HFF-Myc (cell line): ENCODE results near the gene ARHGEF35.
"Not testable (repeated sequence)": the region's sequence is repeated elsewhere in the genome, so short reads cannot be mapped to it uniquely, and the experiment has no call there.

Experiments
- DNase-seq: peaks from one replicate; pipeline ENCODE4 v3.0.0-alpha.2; 2011; ENCODE audit warnings: low read depth; ENCODE audit errors: extremely low read depth
- H3K4me3 ChIP-seq: replicated peaks from 2 replicates; pipeline ENCODE4 v1.5.1; 2011; ENCODE audit warnings: low read depth, mild to moderate bottlenecking, control low read depth, low read length

Gene ARHGEF35

DNA sequence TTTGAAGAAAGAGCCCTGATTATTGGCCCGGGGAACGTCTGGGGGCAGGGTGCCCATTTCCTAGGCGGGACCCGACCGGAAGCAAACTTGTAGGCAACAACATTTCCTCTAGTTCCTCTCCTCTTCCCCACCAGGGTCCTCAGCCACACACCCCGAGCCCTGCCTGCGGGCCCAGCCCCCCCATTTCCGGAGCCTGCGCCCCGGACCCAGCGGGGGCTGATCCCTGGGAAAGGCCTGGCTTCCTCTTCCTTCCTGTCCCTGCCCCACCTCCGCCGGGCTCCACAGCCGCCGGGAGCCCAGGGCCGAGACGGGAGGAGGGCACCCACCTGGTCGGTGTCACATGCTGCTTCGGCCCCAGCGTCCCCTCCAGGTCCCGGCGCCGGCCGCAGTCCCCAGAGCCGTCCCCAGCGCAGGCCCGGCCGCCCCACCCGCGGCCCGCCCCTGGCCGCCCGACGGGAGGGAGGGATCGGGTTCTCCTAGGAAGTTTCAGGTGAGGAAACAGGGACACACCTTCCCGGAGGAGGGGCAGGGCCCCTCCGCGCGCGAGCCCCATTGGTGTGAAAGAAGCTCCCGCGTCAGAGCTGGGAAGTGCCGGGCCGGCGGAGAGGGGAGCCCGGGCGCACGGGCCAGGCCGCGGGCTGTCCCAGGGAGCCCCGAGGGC lies at the start of gene ARHGEF35:
TSS of gene ARHGEF35 (minus strand) at position 622 of the 661 bp plus-strand sequence. CDS start 7,450 bp downstream, outside the sequence.
- DNase-seq, H3K4me3 ChIP-seq: not testable (repeated sequence)

DNA sequence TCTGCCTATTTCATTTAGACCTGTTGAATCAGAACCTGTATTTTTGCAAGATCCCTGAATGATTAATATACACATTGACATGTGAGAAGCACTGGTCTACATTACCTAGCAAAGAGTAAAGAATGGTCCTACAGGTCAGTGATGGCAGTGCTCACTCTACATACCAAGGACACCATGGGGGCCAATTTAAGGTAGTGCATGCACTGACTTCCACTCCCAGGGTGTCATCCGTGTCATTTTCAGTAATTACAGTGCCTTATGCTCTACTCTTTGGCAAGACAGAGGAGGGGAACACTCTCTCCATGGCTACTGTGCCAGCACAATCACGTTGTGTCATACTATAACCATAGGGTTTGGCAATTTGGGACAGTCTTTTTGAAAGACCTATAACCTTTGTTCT lies 49.7 kb upstream of the ARHGEF35 start:
- DNase-seq, H3K4me3 ChIP-seq: not testable (repeated sequence)

DNA sequence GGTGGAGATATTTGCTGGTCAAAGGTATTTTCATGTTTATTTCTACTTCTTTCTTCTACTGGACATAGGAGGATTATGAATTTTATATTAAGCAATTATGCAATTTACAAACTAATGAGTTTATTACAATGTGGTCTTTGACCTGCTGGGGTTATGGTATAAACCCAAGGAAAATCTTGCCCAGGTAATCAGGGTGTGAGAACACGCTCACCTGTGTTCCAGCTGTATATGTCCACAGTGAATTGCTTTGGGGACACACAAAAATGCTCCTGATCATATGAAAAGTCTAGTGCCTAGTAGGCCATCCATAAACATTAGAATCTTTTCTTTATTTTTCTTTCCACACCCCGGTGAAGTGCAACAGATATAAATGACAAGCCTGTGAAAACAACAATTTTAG lies 43.7 kb upstream of the ARHGEF35 start, which contains the start of gene OR2A42:
TSS of gene OR2A42 (minus strand) at position 241 of the 400 bp plus-strand sequence. CDS start 6,762 bp downstream, outside the sequence.
- H3K4me3 ChIP-seq, DNase-seq: not testable (repeated sequence)

DNA sequence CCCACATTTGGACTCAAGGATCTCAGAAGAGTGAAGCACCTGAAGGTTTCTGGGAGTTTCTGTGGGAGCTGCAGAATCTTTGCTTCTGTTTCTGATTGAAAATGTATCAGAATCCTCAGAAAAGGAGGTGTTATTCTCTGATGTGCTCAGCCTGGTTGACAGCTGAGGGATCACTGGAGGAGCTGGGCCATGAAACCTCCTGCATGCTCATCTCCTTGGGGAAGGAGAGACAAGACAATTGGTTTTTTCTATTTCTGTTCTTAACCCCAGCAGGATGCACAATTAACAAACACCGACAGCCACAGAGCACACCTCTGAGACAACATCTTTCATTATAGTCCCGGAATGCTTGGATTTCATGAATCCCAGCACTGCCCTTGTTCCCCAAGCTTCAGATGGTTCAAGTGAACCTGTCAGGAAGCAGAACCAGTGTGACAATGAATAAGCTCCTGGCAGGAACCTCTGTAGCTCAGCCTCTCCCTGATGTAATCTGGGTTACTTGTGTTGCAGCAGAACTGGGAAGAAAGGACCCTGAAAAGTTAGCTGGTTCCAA lies 43.0 kb upstream of the ARHGEF35 start:
- H3K4me3 ChIP-seq, DNase-seq: not testable (repeated sequence)

DNA sequence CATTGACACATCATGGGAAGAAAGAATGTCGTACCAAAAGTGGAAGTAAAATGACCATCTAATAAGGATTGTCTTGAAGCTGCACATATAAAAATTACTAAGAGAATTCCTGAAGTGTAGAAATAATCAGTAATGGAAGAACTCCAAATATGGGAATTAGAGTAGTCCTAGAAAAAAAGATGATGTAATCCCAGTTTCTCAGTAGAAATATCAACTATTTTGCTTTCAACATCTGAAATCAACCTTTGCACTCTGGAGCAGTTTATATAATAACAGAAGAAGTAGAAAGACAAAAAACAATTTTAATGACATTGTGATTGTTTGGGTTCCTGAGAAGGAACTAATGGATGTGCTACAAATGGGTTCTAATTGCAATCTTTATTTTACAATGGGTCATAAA lies 37.4 kb upstream of the ARHGEF35 start:
- not testable (repeated sequence) for H3K4me3 ChIP-seq, DNase-seq

DNA sequence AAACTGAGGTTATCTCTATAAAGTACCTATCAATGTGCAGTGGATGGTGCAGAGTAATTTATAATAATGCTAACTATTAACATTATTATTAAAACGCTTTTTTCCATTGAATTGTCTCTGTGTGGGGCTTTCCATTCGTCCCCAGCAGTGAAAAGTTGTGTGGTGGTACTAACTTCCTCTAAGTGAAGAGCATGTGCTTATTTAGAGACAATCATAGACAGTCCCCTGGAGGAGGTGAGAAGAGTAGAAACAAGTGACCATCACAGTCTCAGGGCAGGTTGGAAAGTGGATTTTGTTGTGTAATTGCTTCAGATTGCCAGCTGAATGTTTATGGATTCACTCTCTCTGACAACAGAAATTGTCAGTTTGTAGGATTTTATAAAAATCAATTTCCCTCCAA lies 35.4 kb upstream of the ARHGEF35 start:
- H3K4me3 ChIP-seq, DNase-seq: not testable (repeated sequence)

DNA sequence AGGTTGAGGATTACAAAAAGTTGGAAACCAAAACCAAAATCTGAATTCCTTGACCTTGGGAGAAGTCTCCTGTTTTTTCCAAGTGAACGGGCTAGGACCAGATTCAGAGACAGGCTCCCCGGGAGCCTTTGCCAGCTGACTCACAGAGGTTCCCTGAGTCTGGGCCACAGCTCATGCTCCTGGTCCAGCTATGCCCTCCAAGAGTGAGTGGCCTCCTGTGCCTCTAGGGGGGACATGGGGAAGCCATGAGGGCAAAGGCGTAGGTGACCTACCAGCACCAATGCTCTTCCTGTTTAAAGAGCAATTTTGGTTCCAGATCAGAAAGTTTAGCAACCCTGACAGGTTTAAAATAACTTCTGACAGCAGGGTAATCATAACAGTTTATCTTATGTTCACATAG lies 33.2 kb upstream of the ARHGEF35 start:
- not testable (repeated sequence) for DNase-seq, H3K4me3 ChIP-seq

DNA sequence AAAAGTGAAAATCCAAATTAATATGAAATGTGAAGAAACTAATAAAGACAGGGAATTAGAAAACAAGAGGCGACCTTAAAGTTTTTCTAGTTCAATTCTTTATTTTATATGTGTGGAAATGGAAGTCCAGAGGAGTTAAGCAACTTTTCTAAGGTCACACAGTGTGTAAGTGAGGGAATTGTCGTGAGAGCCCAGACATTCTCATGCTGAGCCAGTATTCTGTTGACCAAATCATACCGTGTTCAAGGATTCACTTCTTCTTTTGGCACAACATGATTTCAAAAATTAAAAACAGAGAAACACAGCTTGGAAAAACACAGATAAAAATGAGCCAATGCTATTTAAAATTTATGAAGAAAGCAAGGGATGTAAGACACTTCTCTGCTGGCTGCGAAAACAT lies 31.2 kb upstream of the ARHGEF35 start:
- DNase-seq, H3K4me3 ChIP-seq: not testable (repeated sequence)

DNA sequence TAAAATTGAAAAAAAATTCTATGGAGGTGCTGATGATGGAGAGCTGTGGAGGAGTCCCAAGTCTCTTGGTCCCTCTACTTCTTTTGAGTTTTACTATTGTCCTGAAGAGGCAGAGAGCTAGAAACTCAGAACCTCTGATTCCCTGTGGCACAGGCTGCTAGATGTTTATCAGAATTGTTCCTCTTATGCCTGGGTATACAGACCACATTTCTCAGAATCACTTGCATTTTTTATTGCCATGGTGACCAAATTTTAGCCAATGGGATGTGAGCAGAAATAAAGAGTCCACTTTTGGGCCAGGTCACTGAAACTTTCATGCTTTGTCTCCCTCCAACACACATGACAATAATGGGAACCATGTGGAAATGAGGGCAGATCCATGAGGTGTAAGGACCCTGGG lies 28.0 kb upstream of the ARHGEF35 start:
- not testable (repeated sequence) for DNase-seq, H3K4me3 ChIP-seq

DNA sequence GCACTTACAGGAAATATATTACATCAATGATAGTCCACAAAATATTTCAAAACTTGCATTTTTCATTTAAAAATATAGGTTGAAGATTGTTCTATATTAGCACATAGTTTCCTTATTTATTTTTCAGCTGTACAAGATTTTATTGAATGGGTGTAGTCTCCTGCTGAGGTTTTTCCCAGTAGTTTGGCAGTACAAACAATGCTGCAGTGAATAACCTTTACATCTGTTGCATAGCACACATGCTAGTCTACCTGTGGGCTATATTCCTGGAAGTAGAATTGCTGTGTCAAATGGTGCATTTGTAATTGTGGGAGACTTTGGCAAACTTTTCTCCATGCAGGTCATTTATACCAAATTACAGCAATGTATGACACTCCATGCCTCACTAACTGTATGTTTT lies 24.9 kb upstream of the ARHGEF35 start:
- H3K4me3 ChIP-seq, DNase-seq: not testable (repeated sequence)

DNA sequence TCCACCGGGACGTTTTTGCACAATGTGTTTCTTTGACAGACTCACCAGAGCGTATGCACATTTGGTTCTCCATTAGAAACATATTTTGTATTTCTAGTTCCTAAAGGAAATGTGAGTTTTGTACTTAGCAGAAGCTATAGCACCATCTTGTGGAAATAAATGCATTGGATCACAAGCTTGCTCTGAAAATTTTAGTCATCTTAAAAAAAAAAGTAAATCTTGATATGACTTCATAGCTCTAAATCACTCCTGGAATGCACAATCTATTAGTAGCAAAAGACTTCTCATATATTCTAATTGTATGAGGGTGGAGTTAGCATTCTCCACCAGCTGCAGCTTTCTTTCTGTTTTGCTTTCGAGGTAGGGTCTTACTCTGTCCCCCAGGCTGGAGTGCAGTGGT lies 23.5 kb upstream of the ARHGEF35 start:
- not testable (repeated sequence) for H3K4me3 ChIP-seq, DNase-seq

DNA sequence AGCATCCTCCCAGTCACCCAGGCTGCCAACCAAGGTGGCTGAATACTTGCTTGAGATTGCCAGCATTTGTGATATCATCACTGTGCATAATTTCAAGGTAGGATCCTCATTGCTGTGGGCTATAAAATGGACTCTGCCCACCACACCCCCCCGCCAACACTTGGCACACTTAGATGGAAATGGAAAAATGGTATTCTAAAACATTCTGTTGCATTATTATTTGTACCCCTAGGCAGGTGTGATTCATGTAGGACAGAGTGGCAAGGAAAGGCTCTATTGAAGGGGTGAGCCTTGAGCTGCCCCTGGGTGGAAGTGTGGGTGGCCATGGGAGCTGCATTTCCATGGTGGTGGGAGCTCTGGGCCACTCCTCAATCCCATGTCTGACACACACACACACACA lies 22.9 kb upstream of the ARHGEF35 start:
- DNase-seq, H3K4me3 ChIP-seq: not testable (repeated sequence)

DNA sequence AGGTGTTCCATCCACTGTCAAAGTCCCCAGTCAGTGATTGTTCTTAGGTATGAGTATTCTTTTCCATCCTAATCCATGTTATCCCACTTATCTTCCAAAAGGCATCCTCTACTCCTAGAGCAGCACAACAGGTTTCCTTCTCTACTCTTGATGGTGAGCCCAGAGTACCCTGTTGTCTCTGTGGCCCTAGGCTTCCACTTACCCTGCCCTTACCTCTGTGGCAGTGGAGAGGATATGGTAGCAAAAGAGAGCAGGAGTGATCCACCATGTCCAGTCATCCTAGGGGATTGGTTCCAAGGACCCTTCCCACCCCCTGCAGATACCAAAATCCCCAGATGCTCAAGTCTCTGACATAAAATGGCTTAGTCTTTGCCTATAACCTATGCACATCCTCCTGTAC lies 21.6 kb upstream of the ARHGEF35 start:
- H3K4me3 ChIP-seq, DNase-seq: not testable (repeated sequence)

DNA sequence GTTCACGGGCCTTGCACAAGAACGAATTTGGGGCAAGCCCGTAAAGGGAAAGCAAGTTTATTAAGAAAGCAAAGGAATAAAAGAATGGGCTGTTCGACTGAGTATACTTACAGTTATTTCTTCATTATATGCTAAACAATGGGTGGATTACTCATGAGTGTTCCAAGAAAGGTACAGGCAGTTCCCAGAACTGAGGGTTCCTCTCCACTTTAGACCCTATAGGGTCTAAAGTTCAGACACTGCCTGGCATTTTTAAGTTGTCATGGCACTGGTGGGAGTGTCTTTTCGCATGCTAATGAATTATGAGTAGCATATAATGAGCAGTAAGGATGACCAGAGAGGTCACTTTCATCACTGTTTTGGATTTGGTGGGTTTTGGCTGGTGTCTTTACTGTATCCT lies 9.7 kb upstream of the ARHGEF35 start:
- DNase-seq, H3K4me3 ChIP-seq: not testable (repeated sequence)

DNA sequence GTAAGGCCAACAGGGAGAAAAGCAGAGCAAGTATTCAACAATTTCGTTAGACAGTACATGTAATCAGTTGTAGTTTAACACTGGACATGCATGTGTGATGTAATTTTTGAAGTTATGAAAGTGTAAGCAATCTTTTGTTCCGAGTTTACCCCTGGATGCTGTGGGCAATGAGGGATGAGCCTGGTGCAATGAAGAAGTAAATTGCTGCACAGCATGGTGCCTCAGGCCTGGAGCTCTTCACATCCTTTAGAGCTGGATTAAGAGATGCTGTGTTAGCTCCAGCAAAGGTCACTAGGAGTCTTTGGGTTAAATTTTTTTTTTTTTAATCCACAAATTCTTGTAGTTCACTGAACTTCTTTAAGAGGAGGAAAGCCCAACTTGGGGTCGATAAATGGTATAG lies 7.5 kb upstream of the ARHGEF35 start:
- DNase-seq, H3K4me3 ChIP-seq: not testable (repeated sequence)

DNA sequence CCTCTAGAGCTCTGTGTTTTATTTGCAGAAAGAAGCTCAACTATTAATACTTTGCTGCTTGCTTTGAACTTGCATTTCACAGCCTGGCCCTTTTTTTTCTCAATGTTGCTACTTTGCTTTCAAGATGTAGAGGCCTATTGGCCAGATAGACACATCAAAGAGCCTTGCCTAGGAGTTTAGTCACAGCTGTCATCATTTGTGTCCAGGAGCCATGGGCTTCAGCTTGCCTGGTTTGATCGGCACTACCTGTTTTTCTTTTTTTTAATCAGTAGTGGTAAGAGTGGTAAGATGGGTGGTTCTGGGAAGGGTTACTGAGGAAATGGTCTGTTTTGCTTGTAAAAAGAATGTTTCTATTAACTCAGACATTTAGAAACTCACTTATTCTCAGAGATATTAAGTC lies 6.3 kb upstream of the ARHGEF35 start:
- not testable (repeated sequence) for DNase-seq

DNA sequence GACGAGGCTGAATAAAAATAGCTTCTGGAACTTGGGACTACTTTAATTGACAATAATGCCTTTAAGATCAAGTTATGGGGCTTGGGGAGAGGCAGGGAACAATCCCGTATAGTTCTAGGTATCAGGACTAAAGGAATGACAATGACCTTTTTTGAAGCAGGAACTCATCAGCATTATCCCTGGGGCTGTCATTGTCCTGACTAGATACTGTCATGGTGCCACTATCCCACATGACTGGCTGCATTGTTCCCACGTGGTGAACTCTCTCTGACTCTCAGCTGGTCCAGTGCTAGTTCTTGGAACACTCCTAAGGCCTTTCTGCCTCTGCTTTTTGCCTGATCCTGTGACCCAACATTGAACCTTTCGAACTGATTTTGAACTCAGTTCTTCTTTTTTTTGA lies 3.3 kb upstream of the ARHGEF35 start:
- not testable (repeated sequence) for DNase-seq

More for the DNA sequence above, 6.3 kb upstream of the ARHGEF35 start:
- not testable (repeated sequence) for H3K4me3 ChIP-seq

DNA sequence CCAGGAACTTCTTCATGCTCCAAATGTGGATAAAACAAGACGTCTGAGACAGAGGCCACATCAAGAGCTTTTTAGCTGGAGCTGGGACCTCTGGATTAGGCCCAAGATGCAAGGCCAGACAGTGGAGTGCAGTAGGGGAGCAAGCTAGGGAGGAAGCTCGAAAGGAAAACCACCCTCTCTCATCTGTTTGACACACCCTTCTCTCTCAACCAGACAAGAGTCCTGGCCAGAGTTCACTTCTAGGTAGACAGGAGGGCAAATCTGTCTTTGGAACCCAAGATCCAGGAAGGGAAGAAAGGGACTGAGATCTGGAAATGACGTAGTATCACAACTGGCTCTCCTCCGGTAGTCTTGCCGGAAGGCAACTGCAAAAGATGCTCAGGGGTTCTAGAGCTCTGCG lies 1.2 kb downstream of the ARHGEF35 start:
- H3K4me3 ChIP-seq, DNase-seq: not testable (repeated sequence)

More for the DNA sequence above, 3.3 kb upstream of the ARHGEF35 start:
- H3K4me3 ChIP-seq: not testable (repeated sequence)

DNA sequence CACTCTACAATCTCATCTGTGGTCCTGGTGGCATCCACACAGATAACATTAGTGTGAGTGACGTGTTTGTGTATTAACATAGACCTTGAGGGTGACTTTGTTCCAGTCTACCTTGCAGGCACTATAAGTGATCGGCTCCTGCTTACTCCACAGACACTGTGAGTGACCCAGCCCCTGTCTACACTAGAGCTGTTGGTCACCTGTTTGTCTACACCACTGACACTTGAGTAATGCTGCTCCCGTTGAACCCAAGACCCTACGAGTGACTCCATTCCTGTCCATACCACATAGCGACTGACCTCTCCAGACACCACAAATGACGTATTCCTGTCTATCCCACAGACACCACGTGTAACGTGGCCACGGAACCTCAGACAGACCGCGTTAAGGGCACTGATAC lies 1.9 kb downstream of the ARHGEF35 start:
- H3K4me3 ChIP-seq, DNase-seq: not testable (repeated sequence)
